ENCODE results near the gene FUT6. TPM values are rescaled to one million over a fixed set of nuclear protein-coding genes. Genes with fewer than 3 reads are reported as not detected.
A peak's percentile ranks its signal among the peaks of the same experiment; 100 is the strongest.
"Not testable (repeated sequence)": the region's sequence is repeated elsewhere in the genome, so short reads cannot be mapped to it uniquely, and the experiment has no call there.

FUT6 gene
- total RNA-seq, 1 experiment from 2014 or later, result not detected

- Histone ChIP-seq H3K36me3 (peaks cover 65% of the 10 kb centered on the region), H3K4me3 (no peak overlapping the region), H3K4me1 (replicated peaks) (peaks cover 5% of the 10 kb centered on the region), H3K27ac (no peak overlapping the region), H3K9me3 (replicated peaks) (no peaks in the 10 kb centered on the region), H3K27me3 (replicated peaks) (no peaks in the 10 kb centered on the region)
- DNase-seq (ENCODE audit: low read depth in 1 of 2, low spot score in 2 of 2), result no peak
These were observed 52.7 kb downstream of the FUT6 start for GRCh38 chr19:5786593-5787408.

GRCh38 chr19:5785423-5785822 lies 54.1 kb downstream of the FUT6 start:
- Histone ChIP-seq H3K36me3 (peaks cover 65% of the 10 kb centered on the region), H3K27ac (no peak overlapping the region), H3K27me3 (replicated peaks) (no peaks in the 10 kb centered on the region), H3K9me3 (replicated peaks) (no peaks in the 10 kb centered on the region), H3K4me1 (replicated peaks) (peaks cover 5% of the 10 kb centered on the region), H3K4me3 (no peak overlapping the region)
- no peak for DNase-seq (ENCODE audit: low read depth in 1 of 2, low spot score in 2 of 2)

DNA sequence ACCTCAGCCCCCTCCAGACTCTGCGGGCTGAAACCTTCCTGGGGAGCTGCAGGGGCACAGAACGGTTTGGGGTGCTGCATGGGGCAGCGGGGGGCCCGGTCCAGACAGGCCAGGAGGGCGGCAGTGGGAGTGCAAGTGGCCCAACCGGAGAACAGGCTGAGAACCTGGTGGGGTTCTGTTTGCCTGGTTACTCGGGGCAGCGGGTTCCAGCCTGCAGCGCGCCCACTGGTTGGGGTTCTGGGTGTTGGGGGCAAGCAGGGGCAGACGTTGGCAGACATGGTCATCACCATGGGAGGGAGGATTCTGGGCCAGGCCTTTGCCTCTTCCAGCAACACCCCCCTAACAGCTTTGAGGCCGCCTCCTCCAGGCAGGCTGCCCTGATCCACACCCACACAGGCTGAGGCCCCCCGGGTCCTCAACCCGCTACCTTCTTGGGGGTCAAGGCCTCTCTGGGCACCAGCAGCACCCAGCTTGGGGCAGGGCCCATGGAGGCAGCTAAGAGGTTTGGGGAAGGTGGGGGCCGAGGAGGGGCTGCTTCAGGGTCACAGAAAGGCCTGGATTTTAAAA lies 54.8 kb downstream of the FUT6 start, which contains the start of gene PRR22:
TSS of gene PRR22 (minus strand) at position 166 of the 567 bp plus-strand sequence. CDS start at position 80, 86 bp downstream.
- no peak within 1 kb of the TSS for H3K4me3 ChIP-seq
- H3K4me1 ChIP-seq (replicated peaks), result no peaks in the 10 kb centered on the region
- no peaks in the 10 kb centered on the region for H3K9me3 ChIP-seq (replicated peaks)
- H3K36me3 ChIP-seq, result peaks cover 58% of the 10 kb centered on the region
- no peaks in the 10 kb centered on the region for H3K27me3 ChIP-seq (replicated peaks)
- DNase-seq (ENCODE audit: low read depth in 1 of 2, low spot score in 2 of 2), result peak in 1 of 2 experiments; percentile 40
- no peak within 1 kb of the TSS for H3K27ac ChIP-seq

DNA sequence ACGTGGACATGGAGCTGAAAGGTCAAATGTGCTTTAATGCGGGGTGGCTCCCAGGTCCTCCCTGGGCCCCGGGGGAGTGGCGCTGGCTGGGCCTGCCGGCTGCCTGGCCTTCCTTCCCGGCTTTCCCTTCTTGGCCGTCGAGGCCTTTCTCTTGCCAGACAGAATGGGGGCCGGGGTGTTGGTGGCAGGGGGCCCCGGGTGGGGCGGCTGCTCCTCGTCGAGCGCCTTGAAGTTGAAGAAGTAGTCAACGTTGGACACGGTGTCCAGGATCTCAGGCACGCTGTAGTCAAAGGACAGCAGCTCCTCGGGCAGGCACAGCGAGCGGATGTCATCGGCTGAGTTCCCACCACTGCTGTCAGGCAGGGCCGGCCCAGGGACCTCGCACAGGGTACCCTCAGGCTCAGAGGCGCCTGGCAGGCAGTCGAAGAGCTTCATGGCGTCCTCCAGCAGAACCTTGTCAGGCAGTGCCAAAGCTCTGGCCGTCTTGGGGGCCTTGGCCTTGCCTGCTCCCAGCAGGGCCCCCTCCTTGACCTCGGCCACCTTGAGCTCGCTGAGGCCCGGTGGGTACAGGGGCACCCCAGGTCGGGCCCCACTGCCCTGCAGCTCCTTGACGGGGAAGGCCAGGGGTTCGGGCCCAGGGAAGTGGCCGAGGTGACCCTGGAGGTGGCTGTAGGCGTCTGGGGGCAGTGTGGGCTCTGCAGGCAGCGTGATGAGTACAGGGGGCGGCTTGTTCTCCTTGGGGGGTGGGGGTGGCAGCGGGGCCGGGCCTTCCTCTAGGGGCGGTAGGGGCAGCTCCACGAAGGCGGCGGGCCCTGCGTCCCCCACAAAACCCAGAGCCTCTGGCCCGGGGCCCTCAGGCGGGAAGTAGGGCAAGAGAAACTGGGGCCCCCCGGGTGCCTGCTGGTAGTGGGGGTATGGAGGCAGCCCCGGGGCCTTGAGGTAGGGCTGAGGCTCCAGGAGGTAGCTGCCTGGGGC lies 56.3 kb downstream of the FUT6 start:
- H3K27ac ChIP-seq, result no peak overlapping the region
- H3K4me1 ChIP-seq (replicated peaks), result no peaks in the 10 kb centered on the region
- H3K4me3 ChIP-seq, result no peak overlapping the region
- no peaks in the 10 kb centered on the region for H3K27me3 ChIP-seq (replicated peaks)
- peak in 1 of 2 experiments; percentile 45 for DNase-seq (ENCODE audit: low read depth in 1 of 2, low spot score in 2 of 2)
- peaks cover 43% of the 10 kb centered on the region for H3K36me3 ChIP-seq
- H3K9me3 ChIP-seq (replicated peaks), result no peaks in the 10 kb centered on the region

DNA sequence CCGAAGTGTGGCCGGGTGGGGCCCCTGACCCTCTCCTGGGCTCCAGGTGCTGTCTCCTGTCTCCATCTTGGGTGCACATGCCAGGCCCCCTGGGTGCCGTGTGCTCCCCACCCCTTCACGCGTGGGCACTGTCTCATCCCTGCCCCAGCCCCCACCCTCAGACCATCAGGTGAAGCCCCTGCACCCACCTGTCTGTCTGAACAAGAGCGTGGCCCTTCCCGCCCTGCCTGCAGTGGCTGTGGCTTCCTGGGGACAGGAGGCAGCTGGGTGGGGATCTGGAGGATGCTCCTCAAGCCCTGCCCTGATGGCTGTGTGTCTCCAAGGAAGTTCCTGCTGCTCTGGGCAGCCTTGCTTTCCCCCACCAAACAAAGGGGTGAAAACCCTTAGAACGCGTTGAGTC lies 57.2 kb downstream of the FUT6 start:
- Histone ChIP-seq H3K9me3 (replicated peaks) (no peaks in the 10 kb centered on the region), H3K36me3 (peaks cover 34% of the 10 kb centered on the region), H3K4me3 (no peak overlapping the region), H3K4me1 (replicated peaks) (no peaks in the 10 kb centered on the region), H3K27me3 (replicated peaks) (no peaks in the 10 kb centered on the region), H3K27ac (no peak overlapping the region)
- DNase-seq (ENCODE audit: low read depth in 1 of 2, low spot score in 2 of 2), result no peak

GRCh38 chr19:5780916-5781315 lies 58.6 kb downstream of the FUT6 start:
- not testable (repeated sequence) for H3K27me3 ChIP-seq (replicated peaks); H3K27ac ChIP-seq; H3K4me1 ChIP-seq (replicated peaks); H3K9me3 ChIP-seq (replicated peaks); H3K4me3 ChIP-seq; DNase-seq (ENCODE audit: low read depth in 1 of 2, low spot score in 2 of 2)
- H3K36me3 ChIP-seq, result peaks cover 22% of the 10 kb centered on the region

Other genes starting within 250 kb of the FUT6 start
- gene SAFB2, start 216.9 kb downstream of the FUT6 start, total RNA-seq (2014; rRNA removed; shearing (Covaris generic)), result 24.1 and 25.8 TPM in 2 replicates
- gene SAFB, start 216.6 kb downstream of the FUT6 start, total RNA-seq (2014; rRNA removed; shearing (Covaris generic)), result 41.0 and 70.9 TPM in 2 replicates
- 48.9 and 58.3 TPM in 2 replicates for gene MICOS13, start 159.2 kb downstream of the FUT6 start, total RNA-seq (2014; rRNA removed; shearing (Covaris generic))
- gene HSD11B1L, start 158.7 kb downstream of the FUT6 start, total RNA-seq (2014; rRNA removed; shearing (Covaris generic)), result 2.1 and 5.2 TPM in 2 replicates
- gene RPL36, start 149.4 kb downstream of the FUT6 start, total RNA-seq (2014; rRNA removed; shearing (Covaris generic)), result 527 and 600 TPM in 2 replicates
- 95.6 and 116 TPM in 2 replicates for gene LONP1, start 119.6 kb downstream of the FUT6 start, total RNA-seq (2014; rRNA removed; shearing (Covaris generic))
- not detected in 2 replicates for gene CATSPERD, start 119.1 kb downstream of the FUT6 start, total RNA-seq (2014; rRNA removed; shearing (Covaris generic))
- gene PRR22, start 55.0 kb downstream of the FUT6 start, total RNA-seq (2014; rRNA removed; shearing (Covaris generic)), result 0.76 and 2.0 TPM in 2 replicates
- 35.6 and 52.5 TPM in 2 replicates for gene DUS3L, start 48.5 kb downstream of the FUT6 start, total RNA-seq (2014; rRNA removed; shearing (Covaris generic))
- 17.6 and 32.9 TPM in 2 replicates for gene NRTN, start 34.6 kb downstream of the FUT6 start, total RNA-seq (2014; rRNA removed; shearing (Covaris generic))
- not detected in 2 replicates for gene FUT3, start 11.7 kb upstream of the FUT6 start, total RNA-seq (2014; rRNA removed; shearing (Covaris generic))
- gene FUT5, start 30.8 kb upstream of the FUT6 start, total RNA-seq (2014; rRNA removed; shearing (Covaris generic)), result not detected in 2 replicates
- gene NDUFA11, start 64.1 kb upstream of the FUT6 start, total RNA-seq (2014; rRNA removed; shearing (Covaris generic)), result 385 and 703 TPM in 2 replicates
- 1.9 and 3.2 TPM in 2 replicates for gene VMAC, start 65.2 kb upstream of the FUT6 start, total RNA-seq (2014; rRNA removed; shearing (Covaris generic))
- gene CAPS, start 74.6 kb upstream of the FUT6 start, total RNA-seq (2014; rRNA removed; shearing (Covaris generic)), result 0.78 and 1.4 TPM in 2 replicates
- 81.2 and 88.1 TPM in 2 replicates for gene RANBP3, start 138.4 kb upstream of the FUT6 start, total RNA-seq (2014; rRNA removed; shearing (Covaris generic))